ENCODE results near the gene EPC1.
A peak's percentile ranks its signal among the peaks of the same experiment; 100 is the strongest.

EPC1 gene

GRCh38 chr10:32328499-32328898 lies 18.5 kb downstream of the EPC1 start:
- Histone ChIP-seq H3K4me3 (ENCODE audit: low read depth, low read length) (no peak overlapping the region), H3K27ac (ENCODE audit: extremely low read depth, low read depth, low read length) (no peak overlapping the region), H3K4me1 (ENCODE audit: control insufficient read depth, insufficient read depth, low read length) (peaks cover 23% of the 10 kb centered on the region), H3K36me3 (ENCODE audit: control insufficient read depth in 2 of 2, insufficient read depth in 1 of 2, low read length in 2 of 2) (no peaks in the 10 kb centered on the region; a peak in 1 of 3 replicates), H3K9me3 (ENCODE audit: control insufficient read depth, insufficient read depth, low read depth, low read length) (no peaks in the 10 kb centered on the region)
- ChIA-PET POLR2A (no interaction called here), CTCF (interaction anchor here (0.7 to 1.7 kb wide), 3 partner anchors 15 to 73 kb away, joined by 3 to 7 read pairs (median 4); no protein-coding TSS in a partner anchor)
- TF ChIP-seq ZNF211 (tag by site-specific recombination; IDR thresholded peaks at IDR 0.05; ENCODE audit: low read depth) (no peak), ZNF677 (tag by site-specific recombination; IDR thresholded peaks at IDR 0.05) (peak; percentile 73)

GRCh38 chr10:32327364-32327691 lies 19.6 kb downstream of the EPC1 start:
- H3K4me3 ChIP-seq (ENCODE audit: low read depth, low read length), result no peak overlapping the region
- ChIA-PET CTCF (no interaction called here), POLR2A (no interaction called here)
- H3K4me1 ChIP-seq (ENCODE audit: control insufficient read depth, insufficient read depth, low read length), result peaks cover 19% of the 10 kb centered on the region
- H3K9me3 ChIP-seq (ENCODE audit: control insufficient read depth, insufficient read depth, low read depth, low read length), result no peaks in the 10 kb centered on the region
- no peak overlapping the region for H3K27ac ChIP-seq (ENCODE audit: extremely low read depth, low read depth, low read length)
- no peak for TF ChIP-seq ZNF341 (tag by site-specific recombination; IDR thresholded peaks at IDR 0.05; ENCODE audit: low read depth)
- H3K36me3 ChIP-seq (ENCODE audit: control insufficient read depth in 2 of 2, insufficient read depth in 1 of 2, low read length in 2 of 2), result no peaks in the 10 kb centered on the region; a peak in 1 of 3 replicates

GRCh38 chr10:32326680-32327363 lies 20.1 kb downstream of the EPC1 start:
- no peak for TF ChIP-seq BCL6B (tag by site-specific recombination; IDR thresholded peaks at IDR 0.05)
- TF ChIP-seq ZNF580 (tag by site-specific recombination; IDR thresholded peaks at IDR 0.05), result no peak
- no peak for TF ChIP-seq ZNF639 (tag by site-specific recombination; IDR thresholded peaks at IDR 0.05)
- TF ChIP-seq ZNF362 (tag by site-specific recombination; IDR thresholded peaks at IDR 0.05), result peak; percentile 41; the same call in 1 of the 2 replicates
- TF ChIP-seq FEZF1 (tag by site-specific recombination; IDR thresholded peaks at IDR 0.05), result no peak
- peak; percentile 42; the same call in 1 of the 2 replicates for TF ChIP-seq ZNF146 (tag by site-specific recombination; IDR thresholded peaks at IDR 0.05)
- TF ChIP-seq ZSCAN4 (tag by site-specific recombination; IDR thresholded peaks at IDR 0.05), result peak; percentile 77
- peak; percentile 58 for TF ChIP-seq PRDM6 (tag by site-specific recombination; IDR thresholded peaks at IDR 0.05)
- TF ChIP-seq PRDM1 (tag by site-specific recombination; IDR thresholded peaks at IDR 0.05), result peak; percentile 56; the same call in 1 of the 2 replicates
- peaks cover 14% of the 10 kb centered on the region for H3K4me1 ChIP-seq (ENCODE audit: control insufficient read depth, insufficient read depth, low read length)
- no peak overlapping the region for H3K27ac ChIP-seq (ENCODE audit: extremely low read depth, low read depth, low read length)
- CTCF ChIA-PET, result no interaction called here
- POLR2A ChIA-PET, result no interaction called here
- no peak overlapping the region for H3K4me3 ChIP-seq (ENCODE audit: low read depth, low read length)
- H3K9me3 ChIP-seq (ENCODE audit: control insufficient read depth, insufficient read depth, low read depth, low read length), result no peaks in the 10 kb centered on the region
- no peaks in the 10 kb centered on the region; a peak in 1 of 3 replicates for H3K36me3 ChIP-seq (ENCODE audit: control insufficient read depth in 2 of 2, insufficient read depth in 1 of 2, low read length in 2 of 2)
